Measurements from ENCODE around the gene PACRG. TPM values are rescaled to one million over a fixed set of nuclear protein-coding genes. Genes with fewer than 3 reads are reported as not detected.
"Not testable (repeated sequence)": the region's sequence is repeated elsewhere in the genome, so short reads cannot be mapped to it uniquely, and the experiment has no call there.

Gene PACRG
- total and polyA plus RNA-seq, 2 donors from 2014 or later, result 7.4 to 20.0 TPM

DNA sequence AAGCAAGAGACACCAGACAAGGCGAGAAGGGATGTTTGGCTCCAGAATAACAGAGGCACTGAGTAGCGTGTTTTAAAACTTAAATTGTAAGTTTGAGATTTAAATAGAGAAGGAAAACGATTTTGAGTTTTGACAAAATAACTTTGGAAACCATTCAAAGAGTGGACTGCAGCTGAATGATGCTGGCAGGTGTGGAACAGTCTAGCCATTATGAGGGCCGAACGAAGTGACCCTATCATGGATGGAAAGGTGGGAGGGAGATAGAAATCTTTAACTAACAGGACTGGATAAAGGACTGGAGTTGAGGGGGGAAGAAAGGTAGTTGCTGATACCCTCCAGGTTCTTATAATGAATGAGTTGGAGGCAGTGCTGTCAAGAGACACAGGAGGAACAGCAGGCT is 248.4 kb downstream of the PACRG start:
- H3K4me1 ChIP-seq (ENCODE audit: control insufficient read depth in 2 of 3, insufficient read depth in 2 of 3, low read depth in 1 of 3, low read length in 3 of 3), result no peaks in the 10 kb centered on the region
- no peak overlapping the region for H3K4me3 ChIP-seq (ENCODE audit: low read length in 3 of 3)
- DNase-seq (no peak), FAIRE-seq (no peak)
- H3K27me3 ChIP-seq (ENCODE audit: control insufficient read depth, insufficient read depth, low read length), result no peaks in the 10 kb centered on the region
- H3K9ac ChIP-seq (ENCODE audit: low read length in 3 of 3), result no peak overlapping the region
- H3K9me3 ChIP-seq (ENCODE audit: control insufficient read depth in 2 of 3, insufficient read depth in 1 of 3, low read length in 3 of 3), result peaks cover 0 to 2% (median 0%) of the 10 kb centered on the region in 3 donors
- intact Hi-C loops (cut with DNase I), result no loop called here
- no peaks in the 10 kb centered on the region for H3K36me3 ChIP-seq (ENCODE audit: control insufficient read depth in 2 of 3, insufficient read depth in 3 of 3, low read length in 3 of 3)
- H3K27ac ChIP-seq (ENCODE audit: low read depth in 2 of 2, low read length in 2 of 2), result no peak overlapping the region
- TF ChIP-seq, protein P1, sequence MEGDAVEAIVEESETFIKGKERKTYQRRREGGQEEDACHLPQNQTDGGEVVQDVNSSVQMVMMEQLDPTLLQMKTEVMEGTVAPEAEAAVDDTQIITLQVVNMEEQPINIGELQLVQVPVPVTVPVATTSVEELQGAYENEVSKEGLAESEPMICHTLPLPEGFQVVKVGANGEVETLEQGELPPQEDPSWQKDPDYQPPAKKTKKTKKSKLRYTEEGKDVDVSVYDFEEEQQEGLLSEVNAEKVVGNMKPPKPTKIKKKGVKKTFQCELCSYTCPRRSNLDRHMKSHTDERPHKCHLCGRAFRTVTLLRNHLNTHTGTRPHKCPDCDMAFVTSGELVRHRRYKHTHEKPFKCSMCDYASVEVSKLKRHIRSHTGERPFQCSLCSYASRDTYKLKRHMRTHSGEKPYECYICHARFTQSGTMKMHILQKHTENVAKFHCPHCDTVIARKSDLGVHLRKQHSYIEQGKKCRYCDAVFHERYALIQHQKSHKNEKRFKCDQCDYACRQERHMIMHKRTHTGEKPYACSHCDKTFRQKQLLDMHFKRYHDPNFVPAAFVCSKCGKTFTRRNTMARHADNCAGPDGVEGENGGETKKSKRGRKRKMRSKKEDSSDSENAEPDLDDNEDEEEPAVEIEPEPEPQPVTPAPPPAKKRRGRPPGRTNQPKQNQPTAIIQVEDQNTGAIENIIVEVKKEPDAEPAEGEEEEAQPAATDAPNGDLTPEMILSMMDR (IDR thresholded peaks at IDR 0.05; ENCODE audit: borderline replicate concordance, extremely low read depth, insufficient read depth), result no peak

DNA sequence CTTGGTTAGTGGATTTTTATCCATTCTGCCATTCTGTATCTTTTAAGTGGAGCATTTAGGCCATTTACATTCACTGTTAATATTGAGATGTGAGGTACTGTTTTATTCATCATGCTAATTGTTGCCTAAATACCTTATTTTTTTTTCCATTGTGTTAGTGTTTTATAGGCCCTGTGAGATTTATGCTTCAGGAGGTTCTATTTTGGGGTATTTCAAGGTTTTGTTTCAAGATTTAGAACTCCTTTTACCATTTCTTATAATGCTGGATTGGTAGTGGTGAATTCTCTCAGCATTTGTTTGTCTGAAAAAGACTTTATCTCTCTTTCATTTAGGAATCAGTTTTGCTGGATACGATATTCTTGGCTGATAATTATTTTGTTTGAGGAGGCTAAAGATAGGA is 255.5 kb downstream of the PACRG start:
- H3K4me3 ChIP-seq (ENCODE audit: low read length in 3 of 3); DNase-seq; intact Hi-C loops (cut with DNase I); H3K36me3 ChIP-seq (ENCODE audit: control insufficient read depth in 2 of 3, insufficient read depth in 3 of 3, low read length in 3 of 3); H3K27ac ChIP-seq (ENCODE audit: low read depth in 2 of 2, low read length in 2 of 2); H3K4me1 ChIP-seq (ENCODE audit: control insufficient read depth in 2 of 3, insufficient read depth in 2 of 3, low read depth in 1 of 3, low read length in 3 of 3); H3K9ac ChIP-seq (ENCODE audit: low read length in 3 of 3); FAIRE-seq; H3K27me3 ChIP-seq (ENCODE audit: control insufficient read depth, insufficient read depth, low read length): not testable (repeated sequence)
- H3K9me3 ChIP-seq (ENCODE audit: control insufficient read depth in 2 of 3, insufficient read depth in 1 of 3, low read length in 3 of 3), result peaks cover 0 to 14% (median 9%) of the 10 kb centered on the region in 3 donors

DNA sequence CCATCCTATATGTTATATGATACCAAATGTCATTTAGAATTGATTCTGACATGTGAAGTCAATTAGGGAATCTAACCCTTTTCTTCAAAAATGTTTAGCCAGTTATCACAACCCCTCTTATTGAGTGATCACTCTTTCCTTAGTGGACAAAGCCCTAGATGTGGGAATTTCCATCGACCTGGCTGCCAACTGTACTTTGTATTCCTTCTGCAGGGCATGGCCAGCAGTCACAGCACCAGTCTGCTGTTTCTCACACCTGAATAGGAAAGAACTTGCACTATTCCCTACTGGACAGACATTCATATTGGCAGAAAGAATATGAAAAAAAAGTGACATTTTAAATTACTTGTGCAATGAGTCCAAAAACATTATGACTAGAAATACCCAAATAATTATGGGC is 271.0 kb downstream of the PACRG start:
- TF ChIP-seq, protein P1 (IDR thresholded peaks at IDR 0.05; ENCODE audit: borderline replicate concordance, extremely low read depth, insufficient read depth), result no peak
- DNase-seq, result no peak
- Histone ChIP-seq H3K27me3 (ENCODE audit: control insufficient read depth, insufficient read depth, low read length) (no peaks in the 10 kb centered on the region), H3K36me3 (ENCODE audit: control insufficient read depth in 2 of 3, insufficient read depth in 3 of 3, low read length in 3 of 3) (no peaks in the 10 kb centered on the region), H3K4me3 (ENCODE audit: low read length in 3 of 3) (no peak overlapping the region), H3K9me3 (ENCODE audit: control insufficient read depth in 2 of 3, insufficient read depth in 1 of 3, low read length in 3 of 3) (no peaks in the 10 kb centered on the region), H3K4me1 (ENCODE audit: control insufficient read depth in 2 of 3, insufficient read depth in 2 of 3, low read depth in 1 of 3, low read length in 3 of 3) (no peaks in the 10 kb centered on the region), H3K27ac (ENCODE audit: low read depth in 2 of 2, low read length in 2 of 2) (no peak overlapping the region), H3K9ac (ENCODE audit: low read length in 3 of 3) (no peak overlapping the region)
- no peak for FAIRE-seq
- intact Hi-C loops (cut with DNase I), result no loop called here

DNA sequence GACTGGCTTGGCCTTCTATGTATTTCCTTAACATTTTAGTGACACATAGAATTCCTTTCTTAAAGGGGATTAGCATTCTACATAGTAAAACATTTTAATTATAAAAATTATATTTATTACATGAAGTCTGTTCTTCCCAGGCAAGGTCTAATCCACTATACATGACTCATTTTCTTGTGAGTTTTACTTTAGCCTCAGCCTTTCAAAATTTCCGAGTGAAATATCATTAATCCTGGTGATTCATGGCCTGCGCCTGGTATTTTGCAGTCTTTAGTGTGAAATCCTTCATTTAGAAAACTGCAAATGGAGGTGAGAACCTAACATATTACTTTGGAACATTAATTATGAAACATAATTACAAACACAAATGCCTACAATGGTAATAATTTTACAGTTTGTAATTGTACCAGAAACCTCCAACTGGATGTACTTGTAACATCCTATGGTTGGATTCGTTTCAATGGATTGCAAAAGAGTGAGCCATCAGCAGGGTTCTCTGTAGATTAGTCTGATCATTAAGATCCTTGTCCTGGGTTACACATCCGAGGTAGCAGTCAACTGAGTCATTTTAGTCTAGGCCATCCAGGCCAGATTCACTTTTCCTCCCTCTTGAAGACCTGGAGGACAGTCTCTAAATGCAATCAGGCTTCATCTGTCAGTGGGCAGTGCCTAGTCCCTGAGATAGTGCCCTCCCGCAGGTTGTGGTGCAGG is 272.0 kb downstream of the PACRG start:
- Histone ChIP-seq H3K27me3 (ENCODE audit: control insufficient read depth, insufficient read depth, low read length) (no peaks in the 10 kb centered on the region), H3K27ac (ENCODE audit: low read depth in 2 of 2, low read length in 2 of 2) (no peak overlapping the region), H3K9me3 (ENCODE audit: control insufficient read depth in 2 of 3, insufficient read depth in 1 of 3, low read length in 3 of 3) (no peaks in the 10 kb centered on the region), H3K4me1 (ENCODE audit: control insufficient read depth in 2 of 3, insufficient read depth in 2 of 3, low read depth in 1 of 3, low read length in 3 of 3) (no peaks in the 10 kb centered on the region), H3K9ac (ENCODE audit: low read length in 3 of 3) (no peak overlapping the region), H3K4me3 (ENCODE audit: low read length in 3 of 3) (no peak overlapping the region), H3K36me3 (ENCODE audit: control insufficient read depth in 2 of 3, insufficient read depth in 3 of 3, low read length in 3 of 3) (no peaks in the 10 kb centered on the region)
- TF ChIP-seq, protein P1 (IDR thresholded peaks at IDR 0.05; ENCODE audit: borderline replicate concordance, extremely low read depth, insufficient read depth), result no peak
- DNase-seq (no peak), FAIRE-seq (no peak)
- intact Hi-C loops (cut with DNase I), result no loop called here

Data from kidney (tissue), 14 donors.